NT2/D1 (cell line): ENCODE data around the gene PATJ.

Experiments
- SUZ12 ChIP-seq: IDR thresholded peaks from 2 replicates; pipeline ENCODE4 v1.6.1; 2011; ENCODE audit not compliant: insufficient read length, insufficient read depth; ENCODE audit errors: extremely low read depth
- YY1 ChIP-seq: IDR thresholded peaks from 2 replicates; pipeline ENCODE4 v1.6.1; 2011; ENCODE audit not compliant: insufficient read length, insufficient read depth

- TF ChIP-seq YY1 (no peak), SUZ12 (no peak)
Observed at GRCh38 chr1:61743716-61744580, 1.7 kb downstream of the PATJ start.
